ENCODE data around the gene BEX4.

GRCh38 chrX:103253608-103254007 is 38.7 kb downstream of the BEX4 start:
- no peak for TF ChIP-seq EZH2phosphoT487 (IDR thresholded peaks at IDR 0.05; ENCODE audit: borderline replicate concordance)
- TF ChIP-seq CTCF (conservative IDR thresholded peaks at IDR 0.05; ENCODE audit: low read length), result no peak
